Neural cell (in vitro differentiated cells): ENCODE results near the gene AHCYL1.

Experiments used
- EP300 ChIP-seq: fragments of 450-650 bp; conservative IDR thresholded peaks from 2 replicates; pipeline ENCODE4 v1.6.1; 2014; ENCODE audit warnings: antibody characterized with exemption, mild to moderate bottlenecking, moderate library complexity; ENCODE audit not compliant: poor library complexity, severe bottlenecking
- MXI1 ChIP-seq: fragments of 450-650 bp; conservative IDR thresholded peaks from 2 replicates; pipeline ENCODE4 v1.6.1; 2014; ENCODE audit warnings: antibody characterized with exemption, mild to moderate bottlenecking; ENCODE audit not compliant: poor library complexity, severe bottlenecking
- RAD21 ChIP-seq: fragments of 450-650 bp; conservative IDR thresholded peaks from 2 replicates; pipeline ENCODE4 v1.6.1; 2014; ENCODE audit warnings: antibody characterized with exemption, mild to moderate bottlenecking, moderate library complexity
- TF ChIP-seq, protein P1 (sequence below): fragments of 450-650 bp; IDR thresholded peaks from 2 replicates; pipeline ENCODE4 v1.5.1; 2014; ENCODE audit warnings: antibody characterized with exemption, mild to moderate bottlenecking, moderate library complexity; ENCODE audit not compliant: poor library complexity, severe bottlenecking
- TF ChIP-seq, protein P2 (sequence below): IDR thresholded peaks from 2 replicates; pipeline ENCODE4 v1.6.1; 2012; ENCODE audit warnings: borderline replicate concordance

DNA sequence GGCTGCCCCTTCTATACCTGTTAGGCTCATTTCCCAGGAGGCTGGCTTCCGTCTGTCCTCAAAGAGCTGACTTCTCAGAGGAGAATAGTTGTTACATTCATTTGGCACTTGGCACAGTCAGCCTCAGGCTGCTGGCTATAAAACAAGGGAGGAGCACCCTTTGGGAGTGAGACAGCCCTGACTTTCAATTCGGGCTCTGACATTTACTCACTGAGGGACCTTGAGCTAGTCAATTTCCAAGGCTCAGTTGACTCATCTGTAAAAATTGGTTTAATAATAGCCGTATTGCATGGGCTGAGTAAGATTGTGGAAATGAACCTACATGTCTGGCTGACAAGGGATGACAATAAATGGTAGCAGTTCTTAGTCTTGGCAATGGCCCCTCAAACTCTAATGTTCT lies 72.2 kb downstream of the AHCYL1 start:
- no peak for TF ChIP-seq EP300
- TF ChIP-seq MXI1: no peak
- TF ChIP-seq, protein P1, sequence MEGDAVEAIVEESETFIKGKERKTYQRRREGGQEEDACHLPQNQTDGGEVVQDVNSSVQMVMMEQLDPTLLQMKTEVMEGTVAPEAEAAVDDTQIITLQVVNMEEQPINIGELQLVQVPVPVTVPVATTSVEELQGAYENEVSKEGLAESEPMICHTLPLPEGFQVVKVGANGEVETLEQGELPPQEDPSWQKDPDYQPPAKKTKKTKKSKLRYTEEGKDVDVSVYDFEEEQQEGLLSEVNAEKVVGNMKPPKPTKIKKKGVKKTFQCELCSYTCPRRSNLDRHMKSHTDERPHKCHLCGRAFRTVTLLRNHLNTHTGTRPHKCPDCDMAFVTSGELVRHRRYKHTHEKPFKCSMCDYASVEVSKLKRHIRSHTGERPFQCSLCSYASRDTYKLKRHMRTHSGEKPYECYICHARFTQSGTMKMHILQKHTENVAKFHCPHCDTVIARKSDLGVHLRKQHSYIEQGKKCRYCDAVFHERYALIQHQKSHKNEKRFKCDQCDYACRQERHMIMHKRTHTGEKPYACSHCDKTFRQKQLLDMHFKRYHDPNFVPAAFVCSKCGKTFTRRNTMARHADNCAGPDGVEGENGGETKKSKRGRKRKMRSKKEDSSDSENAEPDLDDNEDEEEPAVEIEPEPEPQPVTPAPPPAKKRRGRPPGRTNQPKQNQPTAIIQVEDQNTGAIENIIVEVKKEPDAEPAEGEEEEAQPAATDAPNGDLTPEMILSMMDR: no peak
- no peak for TF ChIP-seq RAD21
- TF ChIP-seq, protein P2, sequence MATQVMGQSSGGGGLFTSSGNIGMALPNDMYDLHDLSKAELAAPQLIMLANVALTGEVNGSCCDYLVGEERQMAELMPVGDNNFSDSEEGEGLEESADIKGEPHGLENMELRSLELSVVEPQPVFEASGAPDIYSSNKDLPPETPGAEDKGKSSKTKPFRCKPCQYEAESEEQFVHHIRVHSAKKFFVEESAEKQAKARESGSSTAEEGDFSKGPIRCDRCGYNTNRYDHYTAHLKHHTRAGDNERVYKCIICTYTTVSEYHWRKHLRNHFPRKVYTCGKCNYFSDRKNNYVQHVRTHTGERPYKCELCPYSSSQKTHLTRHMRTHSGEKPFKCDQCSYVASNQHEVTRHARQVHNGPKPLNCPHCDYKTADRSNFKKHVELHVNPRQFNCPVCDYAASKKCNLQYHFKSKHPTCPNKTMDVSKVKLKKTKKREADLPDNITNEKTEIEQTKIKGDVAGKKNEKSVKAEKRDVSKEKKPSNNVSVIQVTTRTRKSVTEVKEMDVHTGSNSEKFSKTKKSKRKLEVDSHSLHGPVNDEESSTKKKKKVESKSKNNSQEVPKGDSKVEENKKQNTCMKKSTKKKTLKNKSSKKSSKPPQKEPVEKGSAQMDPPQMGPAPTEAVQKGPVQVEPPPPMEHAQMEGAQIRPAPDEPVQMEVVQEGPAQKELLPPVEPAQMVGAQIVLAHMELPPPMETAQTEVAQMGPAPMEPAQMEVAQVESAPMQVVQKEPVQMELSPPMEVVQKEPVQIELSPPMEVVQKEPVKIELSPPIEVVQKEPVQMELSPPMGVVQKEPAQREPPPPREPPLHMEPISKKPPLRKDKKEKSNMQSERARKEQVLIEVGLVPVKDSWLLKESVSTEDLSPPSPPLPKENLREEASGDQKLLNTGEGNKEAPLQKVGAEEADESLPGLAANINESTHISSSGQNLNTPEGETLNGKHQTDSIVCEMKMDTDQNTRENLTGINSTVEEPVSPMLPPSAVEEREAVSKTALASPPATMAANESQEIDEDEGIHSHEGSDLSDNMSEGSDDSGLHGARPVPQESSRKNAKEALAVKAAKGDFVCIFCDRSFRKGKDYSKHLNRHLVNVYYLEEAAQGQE: no peak
